CD4-positive, alpha-beta T cell treated with Interleukin-2 at 100 ng/mL for 4 hours (primary cell): ENCODE measurements around the gene CBX8.

Experiments used
- DNase-seq: peaks from one replicate; pipeline ENCODE4 v3.0.0-alpha.2; 2020; ENCODE audit warnings: low spot score

CBX8 gene

GRCh38 chr17:79792984-79793923 is 3.6 kb downstream of the CBX8 start:
- no peak for DNase-seq

DNA sequence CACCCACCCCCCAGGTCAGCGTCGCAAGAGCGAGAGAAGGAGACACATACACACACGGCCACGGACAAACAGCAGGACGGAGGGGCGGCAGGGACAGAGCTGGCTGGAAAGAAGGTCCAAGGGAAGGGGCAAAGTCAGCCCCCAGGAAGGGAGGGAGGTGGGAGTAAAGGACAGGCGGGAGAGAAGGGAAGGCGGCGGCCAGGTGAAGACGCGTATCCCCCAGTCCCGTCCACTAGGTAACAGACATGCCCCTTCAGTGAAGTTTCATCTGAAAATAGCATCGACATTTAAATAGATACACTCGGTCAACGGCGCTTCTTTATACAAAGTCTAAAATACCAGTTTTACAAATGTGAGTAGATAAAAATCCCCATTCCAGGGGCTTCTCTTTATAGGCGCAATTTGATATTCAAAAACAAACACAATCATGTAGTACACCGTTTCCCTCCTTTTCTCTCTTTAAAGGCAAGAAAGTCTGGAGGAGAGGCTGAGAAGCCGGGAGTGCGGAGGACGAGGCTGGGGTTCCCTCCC is 4.5 kb downstream of the CBX8 start:
- DNase-seq, result no peak

DNA sequence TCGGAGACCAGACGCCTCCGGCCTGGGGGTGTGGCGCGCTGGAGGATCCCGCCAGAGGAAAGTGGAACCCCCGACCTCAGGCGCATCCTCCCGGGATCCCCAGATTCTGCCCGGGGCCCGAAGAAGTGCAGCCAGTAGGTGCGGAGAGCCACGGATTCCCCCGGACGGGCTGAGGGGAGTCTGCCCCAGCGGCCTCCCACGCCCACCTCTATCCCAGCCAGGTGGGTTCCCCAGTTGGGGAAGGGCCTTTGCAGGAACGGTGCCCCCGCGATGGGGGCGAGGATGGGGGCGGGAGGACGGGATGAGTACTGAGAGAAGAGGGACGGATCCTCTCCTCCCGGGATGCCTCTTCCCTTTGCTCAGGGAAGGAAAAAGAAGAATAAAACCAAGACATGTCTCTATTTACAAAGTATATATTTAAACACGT is 5.1 kb downstream of the CBX8 start:
- DNase-seq, result no peak

- no peak for DNase-seq
These were observed 5.8 kb downstream of the CBX8 start for GRCh38 chr17:79790805-79791734.

DNA sequence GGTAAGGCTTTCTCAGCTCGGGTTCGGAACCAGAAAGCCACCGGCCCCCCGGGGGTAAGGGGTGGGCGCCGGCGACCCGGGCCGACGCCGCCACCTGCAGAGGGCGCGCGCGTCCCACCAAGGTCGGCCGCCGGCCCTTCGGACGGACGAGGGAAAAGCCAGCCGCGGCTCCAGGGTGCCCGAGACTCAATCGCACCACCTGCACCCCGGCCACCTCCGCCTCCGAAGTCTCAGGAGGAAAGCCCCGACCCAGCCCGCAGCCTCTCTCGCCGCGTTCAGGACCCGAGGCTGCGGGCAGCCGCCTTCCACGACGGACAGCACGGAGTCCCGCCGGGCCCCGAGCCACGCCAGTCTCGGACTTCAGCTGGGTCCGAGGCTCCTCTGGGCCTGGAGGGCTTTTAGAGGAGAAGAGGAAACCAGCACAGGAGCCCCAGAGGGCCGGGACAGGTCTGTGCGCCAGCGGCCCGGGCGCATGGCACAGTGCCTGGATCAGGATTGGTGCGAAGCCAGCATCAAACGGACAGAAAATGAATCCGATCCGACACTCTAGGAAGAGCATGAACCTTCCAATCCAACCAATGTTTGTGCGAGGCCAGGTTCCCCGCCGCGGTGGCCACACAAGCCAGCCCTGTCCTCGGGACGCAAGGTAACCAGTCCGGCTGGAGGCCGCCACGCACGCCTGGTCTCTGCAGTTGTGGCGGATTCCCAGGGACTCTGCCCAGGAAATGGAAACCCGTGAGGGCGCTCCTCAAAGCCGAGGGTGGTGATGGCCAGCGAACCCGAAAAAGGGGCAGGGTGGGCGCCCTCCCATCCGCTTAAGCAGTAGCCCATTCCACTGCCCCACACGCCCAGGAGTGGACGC is 6.7 kb downstream of the CBX8 start:
- DNase-seq, result no peak

DNA sequence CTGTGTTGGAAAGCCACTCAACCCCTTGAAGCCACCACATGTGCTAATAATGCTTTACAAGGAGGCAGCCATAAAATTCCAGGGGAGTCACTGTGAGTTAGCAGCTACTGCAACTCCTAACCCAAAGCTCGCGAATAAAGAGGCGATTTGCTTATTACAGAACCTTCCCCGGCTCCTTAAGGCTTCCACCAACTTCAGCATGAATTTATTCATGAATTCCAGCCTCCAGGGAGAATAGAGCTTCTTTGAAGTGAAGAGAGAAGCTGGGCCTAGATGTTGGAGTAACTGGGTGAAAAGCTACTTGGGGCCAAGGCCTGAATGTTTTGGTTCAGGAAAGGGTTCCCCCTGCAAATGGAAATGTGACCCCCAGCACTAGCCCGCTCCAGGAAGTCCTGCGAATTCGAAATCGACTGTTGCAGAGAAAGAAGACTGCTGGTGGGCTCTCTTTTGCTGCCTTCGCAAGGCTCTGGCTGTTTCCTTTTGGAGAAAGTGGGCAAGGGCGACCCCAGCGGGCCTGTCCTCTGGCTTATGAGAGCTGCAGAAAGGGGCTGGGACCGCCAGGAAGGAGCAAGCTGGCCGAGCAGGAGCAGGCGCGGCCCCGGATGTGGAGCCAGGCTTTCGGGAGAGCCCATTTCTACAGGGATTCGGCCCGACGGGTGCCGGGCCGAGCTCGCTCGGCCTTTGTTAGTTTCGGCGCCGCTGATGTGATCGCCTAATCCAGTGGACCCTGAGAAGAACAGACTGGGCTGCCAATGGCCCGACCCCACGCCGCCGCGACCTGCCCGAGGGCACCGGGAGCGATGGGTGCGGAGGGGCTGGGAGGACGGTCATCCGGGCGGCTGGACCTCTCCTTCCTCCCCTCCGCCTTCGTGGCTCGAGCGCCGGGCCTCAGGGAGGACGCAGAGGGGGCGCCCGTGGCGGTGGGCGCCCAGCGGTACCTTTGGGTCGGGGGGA is 7.6 kb downstream of the CBX8 start:
- no peak for DNase-seq

GRCh38 chr17:79788455-79788854 is 8.4 kb downstream of the CBX8 start:
- no peak for DNase-seq

DNA sequence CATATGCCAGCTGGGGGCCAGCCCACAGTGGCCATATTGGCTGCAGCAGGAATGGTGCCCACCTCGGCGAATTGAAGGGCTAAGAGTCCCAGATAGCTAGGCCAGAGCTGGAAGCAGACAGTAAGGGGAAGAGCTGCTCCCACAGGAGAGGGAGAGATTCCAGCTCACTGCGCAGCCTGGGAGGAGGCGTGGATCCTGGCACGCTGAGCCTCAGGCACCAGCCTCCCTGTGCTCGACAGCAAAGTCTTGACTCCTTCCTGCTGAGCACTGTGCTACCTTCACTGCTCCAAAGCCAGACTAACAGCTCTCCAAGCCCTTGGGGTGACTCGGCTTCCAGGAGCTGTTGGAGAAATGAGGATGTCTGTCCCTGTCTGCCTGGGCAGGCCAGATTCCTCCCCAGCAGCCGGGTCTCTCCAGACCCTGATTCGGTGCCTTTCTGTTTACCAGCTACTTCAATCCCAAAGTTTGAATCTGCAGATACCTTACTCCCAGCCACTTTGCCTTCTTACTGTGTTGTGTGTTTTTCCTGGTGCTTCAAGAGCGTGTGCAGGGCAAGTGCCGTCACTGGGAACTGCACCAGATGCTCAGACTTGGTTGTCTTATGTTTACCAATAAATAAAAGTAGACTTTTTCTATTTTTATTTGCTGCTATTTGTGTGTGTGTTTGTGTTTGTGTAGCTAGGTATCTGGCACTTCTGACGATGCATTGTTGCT is 9.8 kb downstream of the CBX8 start:
- DNase-seq, result no peak

DNA sequence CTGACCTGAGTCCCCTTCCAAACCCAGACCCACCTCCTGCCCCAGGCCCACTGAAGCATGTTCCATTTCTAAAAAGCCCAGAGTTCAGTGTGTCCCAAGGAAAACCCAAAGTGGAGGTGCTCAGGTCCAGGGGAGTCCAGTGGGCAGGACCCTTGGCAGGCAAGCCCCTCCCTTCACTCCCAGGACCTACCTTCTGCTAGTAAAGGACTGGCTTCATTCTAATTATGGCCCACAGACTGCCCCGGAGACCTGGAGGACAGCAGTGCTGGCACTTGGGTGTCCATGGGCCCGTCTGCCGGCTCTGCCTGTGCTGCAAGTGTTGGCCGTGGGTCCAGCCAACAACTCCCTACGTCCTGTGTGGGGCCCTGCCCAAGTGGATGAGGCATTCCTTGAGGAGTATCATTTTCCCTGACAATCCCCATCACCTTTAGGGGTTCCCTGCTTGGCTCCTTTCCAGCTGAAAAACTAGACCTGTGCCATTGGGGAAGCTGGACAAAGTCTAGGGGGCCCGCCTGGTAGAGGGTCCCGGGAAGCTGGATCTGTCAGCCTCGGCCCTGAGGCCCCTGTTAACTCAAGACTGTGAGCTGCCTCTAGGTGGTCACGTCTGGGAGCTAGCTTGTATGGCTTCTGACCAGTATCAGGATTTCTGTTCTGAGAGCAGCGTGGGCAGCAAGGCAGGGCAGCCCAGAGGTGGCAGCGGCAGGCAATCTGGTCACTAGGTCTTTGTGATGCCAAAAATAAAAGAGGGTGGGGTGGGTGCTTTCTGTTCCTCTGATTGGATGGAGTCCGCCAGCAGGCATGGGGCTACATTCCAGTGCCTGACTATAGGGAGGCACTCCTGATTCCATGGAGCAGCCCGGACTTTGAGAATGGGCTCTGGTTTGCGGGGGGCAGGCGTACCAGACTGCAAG is 10.7 kb downstream of the CBX8 start:
- DNase-seq, result no peak

DNA sequence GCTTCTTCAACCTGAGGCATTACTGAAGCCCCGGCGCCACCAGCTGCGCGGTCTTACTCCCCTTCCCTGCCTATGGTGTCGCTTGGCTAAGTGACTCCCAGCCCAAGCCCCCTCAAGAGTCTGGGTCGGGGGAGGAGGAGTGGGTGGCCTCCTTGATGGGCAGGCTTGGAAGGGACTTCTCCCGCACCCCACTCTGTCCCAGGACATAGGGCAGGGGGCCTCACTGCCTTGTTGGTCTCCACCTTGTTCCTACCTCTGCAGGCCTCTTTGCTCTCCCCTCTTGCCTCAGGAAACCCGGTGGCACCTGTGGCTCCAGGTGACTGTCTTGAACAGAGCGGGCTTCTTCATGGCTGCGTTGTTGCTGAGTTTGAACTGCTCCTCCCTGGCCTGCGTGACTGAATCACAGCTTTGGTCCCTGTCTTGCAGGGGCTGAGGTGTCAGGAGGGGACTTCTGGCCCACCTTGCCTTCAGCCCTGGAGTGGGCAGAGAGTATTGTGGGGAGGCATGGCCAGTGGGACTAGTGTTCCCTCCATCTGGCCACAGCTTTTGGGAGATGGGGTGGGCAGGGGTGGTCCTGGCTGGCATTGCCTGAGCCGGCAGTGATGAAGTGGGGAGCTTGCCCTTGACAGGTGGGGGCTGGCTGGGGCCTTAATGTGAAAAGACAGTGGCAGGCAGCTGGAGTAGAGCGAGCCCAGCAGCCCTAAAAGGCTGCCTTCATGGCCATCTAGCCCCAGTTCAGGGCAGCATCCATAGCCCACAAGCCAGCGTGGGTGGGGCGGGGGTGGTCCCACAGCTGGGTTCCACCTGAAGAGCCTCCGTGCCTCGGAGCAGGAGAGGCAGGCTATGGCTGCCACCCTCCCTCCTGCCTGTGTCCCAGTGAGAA is 11.6 kb downstream of the CBX8 start:
- no peak for DNase-seq

DNA sequence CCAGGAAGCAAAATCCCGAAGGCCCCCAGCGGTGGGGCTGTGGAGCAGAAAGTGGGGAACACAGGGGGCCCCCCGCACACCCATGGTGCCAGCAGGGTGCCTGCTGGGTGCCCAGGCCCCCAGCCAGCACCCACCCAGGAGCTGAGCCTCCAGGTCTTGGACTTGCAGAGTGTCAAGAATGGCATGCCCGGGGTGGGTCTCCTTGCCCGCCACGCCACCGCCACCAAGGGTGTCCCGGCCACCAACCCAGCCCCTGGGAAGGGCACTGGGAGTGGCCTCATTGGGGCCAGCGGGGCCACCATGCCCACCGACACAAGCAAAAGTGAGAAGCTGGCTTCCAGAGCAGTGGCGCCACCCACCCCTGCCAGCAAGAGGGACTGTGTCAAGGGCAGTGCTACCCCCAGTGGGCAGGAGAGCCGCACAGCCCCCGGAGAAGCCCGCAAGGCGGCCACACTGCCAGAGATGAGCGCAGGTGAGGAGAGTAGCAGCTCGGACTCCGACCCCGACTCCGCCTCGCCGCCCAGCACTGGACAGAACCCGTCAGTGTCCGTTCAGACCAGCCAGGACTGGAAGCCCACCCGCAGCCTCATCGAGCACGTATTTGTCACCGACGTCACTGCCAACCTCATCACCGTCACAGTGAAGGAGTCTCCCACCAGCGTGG is 12.4 kb downstream of the CBX8 start:
- no peak for DNase-seq

- DNase-seq, result no peak
These were observed 13.0 kb downstream of the CBX8 start for GRCh38 chr17:79783891-79784290.

GRCh38 chr17:79781736-79782575 is 14.9 kb downstream of the CBX8 start:
- DNase-seq, result no peak

GRCh38 chr17:79781012-79781650 is 15.7 kb downstream of the CBX8 start:
- no peak for DNase-seq

- DNase-seq, result no peak
These were observed 17.1 kb downstream of the CBX8 start for GRCh38 chr17:79779661-79780365.
